ENCODE data around the gene SEMA3B.

The SEMA3B gene

DNA sequence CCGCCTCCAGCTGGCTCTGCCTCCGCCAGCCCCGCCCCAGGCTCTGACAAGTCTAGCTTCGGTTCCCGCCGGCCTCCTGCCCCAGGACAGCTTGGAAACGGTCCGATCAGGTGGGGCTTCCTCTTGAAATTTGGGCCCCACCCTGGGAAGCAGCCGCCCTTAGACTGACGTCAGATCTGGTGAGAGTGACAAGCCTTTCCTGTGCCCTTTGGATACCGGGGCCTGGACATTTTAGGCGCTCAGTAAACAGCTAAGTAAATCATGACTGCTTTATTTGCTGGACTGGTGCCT lies 30.6 kb downstream of the SEMA3B start:
- H3K4me1 ChIP-seq (ENCODE audit: insufficient read depth, poor library complexity, severe bottlenecking), result peaks cover 9% of the 10 kb centered on the region
- H3K36me3 ChIP-seq (ENCODE audit: low read depth), result no peaks in the 10 kb centered on the region
- H3K27me3 ChIP-seq (ENCODE audit: insufficient read depth, poor library complexity, severe bottlenecking), result no peaks in the 10 kb centered on the region
- ATAC-seq (ENCODE audit: low read depth), result peak; percentile 73
- TF ChIP-seq, protein P1, sequence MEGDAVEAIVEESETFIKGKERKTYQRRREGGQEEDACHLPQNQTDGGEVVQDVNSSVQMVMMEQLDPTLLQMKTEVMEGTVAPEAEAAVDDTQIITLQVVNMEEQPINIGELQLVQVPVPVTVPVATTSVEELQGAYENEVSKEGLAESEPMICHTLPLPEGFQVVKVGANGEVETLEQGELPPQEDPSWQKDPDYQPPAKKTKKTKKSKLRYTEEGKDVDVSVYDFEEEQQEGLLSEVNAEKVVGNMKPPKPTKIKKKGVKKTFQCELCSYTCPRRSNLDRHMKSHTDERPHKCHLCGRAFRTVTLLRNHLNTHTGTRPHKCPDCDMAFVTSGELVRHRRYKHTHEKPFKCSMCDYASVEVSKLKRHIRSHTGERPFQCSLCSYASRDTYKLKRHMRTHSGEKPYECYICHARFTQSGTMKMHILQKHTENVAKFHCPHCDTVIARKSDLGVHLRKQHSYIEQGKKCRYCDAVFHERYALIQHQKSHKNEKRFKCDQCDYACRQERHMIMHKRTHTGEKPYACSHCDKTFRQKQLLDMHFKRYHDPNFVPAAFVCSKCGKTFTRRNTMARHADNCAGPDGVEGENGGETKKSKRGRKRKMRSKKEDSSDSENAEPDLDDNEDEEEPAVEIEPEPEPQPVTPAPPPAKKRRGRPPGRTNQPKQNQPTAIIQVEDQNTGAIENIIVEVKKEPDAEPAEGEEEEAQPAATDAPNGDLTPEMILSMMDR (IDR thresholded peaks at IDR 0.05; ENCODE audit: poor library complexity, severe bottlenecking), result no peak
- no peaks in the 10 kb centered on the region for H3K9me3 ChIP-seq (ENCODE audit: severe bottlenecking)
- peak overlapping the region; percentile 95 for H3K27ac ChIP-seq (ENCODE audit: poor library complexity, severe bottlenecking)
- DNase-seq (ENCODE audit: low spot score), result no peak
- H3K4me3 ChIP-seq (ENCODE audit: severe bottlenecking), result peak overlapping the region; percentile 30

DNA sequence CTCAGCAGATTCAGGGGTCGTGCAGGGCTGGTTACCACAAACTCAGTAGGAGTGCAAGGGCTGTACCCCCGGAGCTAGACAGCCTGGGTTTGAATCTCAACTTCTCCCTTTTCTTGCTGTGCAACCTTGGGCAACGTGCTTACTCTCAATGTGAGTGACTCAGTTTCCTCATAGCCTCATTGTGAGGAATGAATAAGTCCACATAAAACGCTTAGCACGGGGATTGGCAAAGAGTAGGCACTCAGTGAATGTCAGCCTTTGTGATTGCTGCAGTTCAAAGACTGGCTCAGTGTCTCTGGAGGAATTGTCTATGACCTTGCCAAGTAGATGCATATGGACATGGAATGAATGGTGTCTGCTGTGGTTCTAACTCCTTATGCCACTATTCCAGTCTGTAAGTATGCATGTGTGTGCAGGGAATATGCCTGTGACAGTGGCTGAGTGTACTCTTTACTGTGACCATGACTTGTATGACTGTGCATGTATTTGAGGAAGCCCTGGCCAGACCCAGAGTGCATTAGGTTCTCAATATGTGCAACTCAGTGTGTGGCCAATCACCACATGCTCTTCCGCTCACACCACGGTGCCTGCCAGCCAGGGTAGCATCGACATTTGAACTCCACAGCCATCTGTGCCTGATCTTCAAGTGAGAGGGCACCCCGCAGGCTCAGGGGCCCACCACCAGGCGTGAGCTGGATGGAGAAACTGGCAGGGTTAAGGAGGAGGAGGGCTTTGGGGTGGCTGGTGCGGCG lies 31.2 kb downstream of the SEMA3B start:
- Histone ChIP-seq H3K36me3 (ENCODE audit: low read depth) (no peaks in the 10 kb centered on the region), H3K27me3 (ENCODE audit: insufficient read depth, poor library complexity, severe bottlenecking) (no peaks in the 10 kb centered on the region), H3K27ac (ENCODE audit: poor library complexity, severe bottlenecking) (peak overlapping the region; percentile 95), H3K4me1 (ENCODE audit: insufficient read depth, poor library complexity, severe bottlenecking) (peaks cover 9% of the 10 kb centered on the region), H3K4me3 (ENCODE audit: severe bottlenecking) (peak overlapping the region; percentile 30), H3K9me3 (ENCODE audit: severe bottlenecking) (no peaks in the 10 kb centered on the region)
- TF ChIP-seq, protein P1 (IDR thresholded peaks at IDR 0.05; ENCODE audit: poor library complexity, severe bottlenecking), result no peak
- peak; percentile 1 for ATAC-seq (ENCODE audit: low read depth)
- no peak for DNase-seq (ENCODE audit: low spot score)

DNA sequence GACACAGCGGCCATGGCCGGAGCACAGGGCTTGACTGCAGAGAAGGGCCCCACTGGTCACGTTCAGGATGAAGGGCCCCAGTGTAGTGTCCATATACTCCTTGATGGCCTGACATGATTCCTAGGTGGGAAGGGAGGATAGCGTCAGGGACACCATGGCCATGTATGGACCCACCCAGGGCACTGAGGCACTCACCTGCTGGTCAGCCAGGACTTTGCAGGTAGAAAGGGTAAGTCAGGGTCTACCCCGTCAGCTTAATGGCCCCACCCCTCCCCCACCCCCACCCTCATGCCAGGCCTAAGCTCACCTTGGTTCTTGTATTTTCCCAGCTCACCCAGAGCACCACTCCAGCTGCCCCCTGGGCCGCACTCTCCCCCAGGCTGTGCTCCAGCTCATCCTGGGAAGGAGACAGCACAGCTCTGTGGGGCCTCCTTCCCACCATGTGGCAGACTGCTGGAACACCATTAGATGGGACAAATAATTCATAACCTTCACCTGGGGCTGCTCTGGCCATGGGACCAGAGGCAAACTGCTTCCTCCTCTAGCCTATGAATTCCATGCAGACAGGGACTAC lies 31.8 kb downstream of the SEMA3B start:
- H3K4me3 ChIP-seq (ENCODE audit: severe bottlenecking), result peak overlapping the region; percentile 30
- peaks cover 9% of the 10 kb centered on the region for H3K4me1 ChIP-seq (ENCODE audit: insufficient read depth, poor library complexity, severe bottlenecking)
- H3K36me3 ChIP-seq (ENCODE audit: low read depth), result no peaks in the 10 kb centered on the region
- DNase-seq (ENCODE audit: low spot score) (no peak), ATAC-seq (ENCODE audit: low read depth) (no peak)
- peak overlapping the region; percentile 95 for H3K27ac ChIP-seq (ENCODE audit: poor library complexity, severe bottlenecking)
- no peaks in the 10 kb centered on the region for H3K27me3 ChIP-seq (ENCODE audit: insufficient read depth, poor library complexity, severe bottlenecking)
- no peaks in the 10 kb centered on the region for H3K9me3 ChIP-seq (ENCODE audit: severe bottlenecking)
- TF ChIP-seq, protein P1 (IDR thresholded peaks at IDR 0.05; ENCODE audit: poor library complexity, severe bottlenecking), result no peak

DNA sequence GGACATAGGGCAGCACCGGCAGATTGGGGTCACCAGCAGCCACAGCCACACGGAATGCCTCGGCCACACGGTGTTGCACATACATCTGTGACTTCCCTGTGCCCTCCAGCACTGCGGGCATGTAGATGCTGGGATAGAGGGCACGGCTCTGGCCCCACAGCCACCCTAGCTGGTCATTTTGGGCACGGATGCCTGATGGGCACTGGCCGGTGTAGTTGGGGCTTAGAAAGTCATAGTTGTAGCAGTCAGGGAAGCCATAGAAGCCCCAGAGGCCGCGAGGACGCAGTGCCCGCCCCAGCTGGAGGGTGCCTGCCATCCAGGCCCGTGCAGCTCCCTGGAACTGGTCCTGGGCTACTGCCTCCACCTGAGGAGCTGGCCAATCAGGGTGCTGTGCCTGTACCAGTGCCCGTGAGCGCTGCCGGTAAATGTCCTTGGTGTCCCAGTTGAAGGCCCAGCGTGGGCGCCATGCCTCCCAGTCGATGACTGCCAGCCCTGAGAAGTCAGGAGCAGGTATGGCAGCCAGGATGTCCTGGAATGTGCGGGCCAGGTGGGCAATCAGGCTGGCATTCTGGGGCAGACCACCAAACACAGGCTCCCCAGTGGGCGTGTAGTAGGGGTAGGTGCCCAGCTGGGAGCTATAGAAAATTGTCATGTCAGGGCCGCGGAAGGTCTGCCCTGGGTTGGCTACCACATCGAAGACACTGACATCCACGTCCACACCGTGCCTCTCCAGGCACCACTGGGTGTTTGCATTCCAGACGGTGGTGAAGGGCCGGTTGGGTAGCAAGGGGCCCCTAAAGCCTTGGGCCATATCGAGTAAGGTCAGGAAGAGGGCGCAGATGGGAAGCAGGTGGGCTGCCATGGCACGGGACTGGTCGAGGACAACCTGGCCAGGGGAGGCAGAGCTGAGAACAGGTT lies 33.4 kb downstream of the SEMA3B start:
- Histone ChIP-seq H3K36me3 (ENCODE audit: low read depth) (no peaks in the 10 kb centered on the region), H3K27me3 (ENCODE audit: insufficient read depth, poor library complexity, severe bottlenecking) (no peaks in the 10 kb centered on the region), H3K27ac (ENCODE audit: poor library complexity, severe bottlenecking) (no peak overlapping the region), H3K4me1 (ENCODE audit: insufficient read depth, poor library complexity, severe bottlenecking) (peaks cover 9% of the 10 kb centered on the region), H3K9me3 (ENCODE audit: severe bottlenecking) (peaks cover 4% of the 10 kb centered on the region), H3K4me3 (ENCODE audit: severe bottlenecking) (no peak overlapping the region)
- DNase-seq (ENCODE audit: low spot score), result no peak
- no peak for ATAC-seq (ENCODE audit: low read depth)
- TF ChIP-seq, protein P1 (IDR thresholded peaks at IDR 0.05; ENCODE audit: poor library complexity, severe bottlenecking), result no peak

Data from RWPE2 (cell line).